ENCODE results near the gene TGFA.

- no peak for TF ChIP-seq ZNF592 (IDR thresholded peaks at IDR 0.05)
- no peak for TF ChIP-seq CTCF (IDR thresholded peaks at IDR 0.05 in 2 of 3, conservative IDR thresholded peaks at IDR 0.05 in 1 of 3; ENCODE audit: control insufficient read depth in 2 of 3, extremely low read depth in 1 of 3, insufficient read depth in 1 of 3, low read depth in 3 of 3, low read length in 3 of 3)
- TF ChIP-seq POLR2A (IDR thresholded peaks at IDR 0.05; ENCODE audit: low read depth, low read length), result no peak
- no peak for TF ChIP-seq NKRF (conservative IDR thresholded peaks at IDR 0.05)
- TF ChIP-seq EZH2 (IDR thresholded peaks at IDR 0.05; ENCODE audit: borderline replicate concordance, control insufficient read depth, low read depth, low read length), result no peak
- no peak for TF ChIP-seq MEF2A (IDR thresholded peaks at IDR 0.05; ENCODE audit: insufficient read depth, low read depth, low read length)
- no peak for TF ChIP-seq EP300 (IDR thresholded peaks at IDR 0.05; ENCODE audit: borderline replicate concordance in 1 of 2, control insufficient read depth in 1 of 2, low read depth in 2 of 2, low read length in 2 of 2)
- TF ChIP-seq NRF1 (conservative IDR thresholded peaks at IDR 0.05; ENCODE audit: low read depth, low read length), result no peak
- TF ChIP-seq PML (IDR thresholded peaks at IDR 0.05; ENCODE audit: low read length), result no peak
- no peak for TF ChIP-seq SMC3 (IDR thresholded peaks at IDR 0.05; ENCODE audit: borderline replicate concordance, low read length)
- no peak for TF ChIP-seq FOXM1 (IDR thresholded peaks at IDR 0.05; ENCODE audit: low read depth, low read length)
- TF ChIP-seq BHLHE40 (IDR thresholded peaks at IDR 0.05; ENCODE audit: borderline replicate concordance in 1 of 2, low read depth in 2 of 2, low read length in 1 of 2), result no peak
- TF ChIP-seq ZNF207 (IDR thresholded peaks at IDR 0.05; ENCODE audit: borderline replicate concordance), result no peak
- no peak for TF ChIP-seq USF2 (IDR thresholded peaks at IDR 0.05; ENCODE audit: borderline replicate concordance, low read depth, low read length)
Observed at GRCh38 chr2:70499253-70499652, 54.4 kb downstream of the TGFA start.
